Activated T-helper 1 cell treated with anti-CD3 and anti-CD28 coated beads, Interleukin-12 subunit alpha, Interleukin-12 subunit beta, Interleukin-2, Interleukin-4 antibody, amounts not matched to agents 30 ng/mL and 10 ng/mL and 1 ng/mL, durations not matched to agents 14 hours and 24 hours and 36 hours (primary cell): ENCODE results near the gene ME3. TPM values are rescaled to one million over a fixed set of nuclear protein-coding genes. Genes with fewer than 3 reads are reported as not detected.
"Not testable (repeated sequence)": the region's sequence is repeated elsewhere in the genome, so short reads cannot be mapped to it uniquely, and the experiment has no call there.

ENCODE experiments used
- DNase-seq: peaks from one replicate; pipeline ENCODE4 v3.0.0; 2021; ENCODE audit warnings: low spot score
- H3K27ac Mint-ChIP-seq: one replicate; pipeline ENCODE4 v1.8.0; 2021; ENCODE audit warnings: mild to moderate bottlenecking, mixed read lengths
- H3K27me3 Mint-ChIP-seq: one replicate; pipeline ENCODE4 v1.8.0; 2022; ENCODE audit warnings: mild to moderate bottlenecking, moderate library complexity, mixed read lengths; ENCODE audit not compliant: insufficient read depth
- H3K36me3 Mint-ChIP-seq: one replicate; pipeline ENCODE4 v1.8.0; 2021; ENCODE audit warnings: low read depth, mixed read lengths
- H3K4me1 Mint-ChIP-seq: one replicate; pipeline ENCODE4 v1.8.0; 2021; ENCODE audit warnings: low read depth, mixed read lengths
- H3K4me3 Mint-ChIP-seq: one replicate; pipeline ENCODE4 v1.8.0; 2021; ENCODE audit warnings: mild to moderate bottlenecking, moderate library complexity, mixed read lengths
- H3K9me3 Mint-ChIP-seq: one replicate; pipeline ENCODE4 v1.8.0; 2021; ENCODE audit warnings: mixed read lengths
- intact Hi-C: fragments of 100-400 bp; cut with micrococcal nuclease; formaldehyde crosslinking; loops from one replicate; pipeline ENCODE4 v1.15.1; 2024
- total RNA-seq: library from RNA; stranded (reverse); gene quantifications from 2 replicates; pipeline ENCODE4 v1.2.3, GENCODE V29; 2022

The ME3 gene
- total RNA-seq, 1 donor from 2014 or later, result 12.8 TPM

GRCh38 chr11:86538223-86538548 lies 134.2 kb downstream of the ME3 start:
- Mint-ChIP-seq H3K4me3 (no peak overlapping the region), H3K27ac (no peak overlapping the region), H3K9me3 (peaks cover 14% of the 10 kb centered on the region), H3K27me3 (no peaks in the 10 kb centered on the region), H3K36me3 (no peaks in the 10 kb centered on the region), H3K4me1 (no peaks in the 10 kb centered on the region)
- no peak for DNase-seq
- intact Hi-C loops, result no loop called here

GRCh38 chr11:86537541-86538222 lies 134.7 kb downstream of the ME3 start:
- no peaks in the 10 kb centered on the region for H3K27me3 Mint-ChIP-seq
- H3K4me1 Mint-ChIP-seq, result no peaks in the 10 kb centered on the region
- intact Hi-C loops, result no loop called here
- H3K36me3 Mint-ChIP-seq, result no peaks in the 10 kb centered on the region
- no peak overlapping the region for H3K27ac Mint-ChIP-seq
- no peak overlapping the region for H3K4me3 Mint-ChIP-seq
- no peak for DNase-seq
- H3K9me3 Mint-ChIP-seq, result peaks cover 14% of the 10 kb centered on the region

DNA sequence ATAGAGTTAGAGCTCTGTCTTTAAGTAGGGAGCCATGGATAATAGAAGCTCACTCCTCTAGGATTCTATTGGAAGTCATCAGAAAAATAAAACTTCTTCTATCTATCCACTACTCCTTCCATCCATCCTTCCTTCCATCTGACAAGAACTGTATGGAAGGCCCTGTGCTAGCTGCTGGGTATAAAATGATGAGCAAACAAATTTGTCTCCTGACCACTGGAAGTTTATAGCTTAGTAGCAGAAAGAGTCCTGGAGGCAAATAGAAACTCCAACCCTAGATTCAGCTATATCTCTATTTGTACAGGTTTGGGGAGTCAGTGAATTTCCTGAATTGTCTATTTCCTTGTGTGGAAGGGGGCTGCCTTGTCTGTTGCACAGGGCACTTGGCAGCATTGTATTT lies 136.6 kb downstream of the ME3 start:
- DNase-seq, result no peak
- H3K4me1 Mint-ChIP-seq, result no peaks in the 10 kb centered on the region
- H3K27ac Mint-ChIP-seq, result no peak overlapping the region
- intact Hi-C loops, result no loop called here
- no peaks in the 10 kb centered on the region for H3K27me3 Mint-ChIP-seq
- peaks cover 9% of the 10 kb centered on the region for H3K9me3 Mint-ChIP-seq
- H3K36me3 Mint-ChIP-seq, result no peaks in the 10 kb centered on the region
- H3K4me3 Mint-ChIP-seq, result no peak overlapping the region

- intact Hi-C loops, result loop anchor here (1.0 to 10.0 kb wide), 11 partner anchors 13 to 1830 kb away; no protein-coding TSS in a partner anchor
- H3K36me3 Mint-ChIP-seq, result peaks cover 5% of the 10 kb centered on the region
- H3K27me3 Mint-ChIP-seq, result peaks cover 4% of the 10 kb centered on the region
- H3K9me3 Mint-ChIP-seq, result peaks cover 34% of the 10 kb centered on the region
- peaks cover 28% of the 10 kb centered on the region for H3K4me1 Mint-ChIP-seq
- no peak overlapping the region for H3K4me3 Mint-ChIP-seq
- H3K27ac Mint-ChIP-seq, result peak overlapping the region; percentile 90
- no peak for DNase-seq
Observed at GRCh38 chr11:86524620-86525352, 147.6 kb downstream of the ME3 start.

GRCh38 chr11:86523738-86524619 lies 148.4 kb downstream of the ME3 start:
- DNase-seq, result no peak
- H3K27ac Mint-ChIP-seq, result peak overlapping the region; percentile 90
- H3K36me3 Mint-ChIP-seq, result peaks cover 7% of the 10 kb centered on the region

GRCh38 chr11:86522512-86522911 lies 149.9 kb downstream of the ME3 start:
- H3K9me3 Mint-ChIP-seq, result peaks cover 22% of the 10 kb centered on the region
- H3K4me3 Mint-ChIP-seq, H3K27ac Mint-ChIP-seq, H3K36me3 Mint-ChIP-seq, DNase-seq, H3K27me3 Mint-ChIP-seq: not testable (repeated sequence)
- peaks cover 42% of the 10 kb centered on the region for H3K4me1 Mint-ChIP-seq
- intact Hi-C loops, result loop anchor here (5.0 to 10.0 kb wide), 3 partner anchors 575 to 1832 kb away; no protein-coding TSS in a partner anchor

More at GRCh38 chr11:86523738-86524619, 148.4 kb downstream of the ME3 start:
- Mint-ChIP-seq H3K9me3 (peaks cover 34% of the 10 kb centered on the region), H3K4me3 (peak overlapping the region; percentile 56), H3K4me1 (peaks cover 36% of the 10 kb centered on the region), H3K27me3 (peaks cover 2% of the 10 kb centered on the region)
- intact Hi-C loops, result loop anchor here (1.0 to 10.0 kb wide), 11 partner anchors 13 to 1831 kb away; no protein-coding TSS in a partner anchor

DNA sequence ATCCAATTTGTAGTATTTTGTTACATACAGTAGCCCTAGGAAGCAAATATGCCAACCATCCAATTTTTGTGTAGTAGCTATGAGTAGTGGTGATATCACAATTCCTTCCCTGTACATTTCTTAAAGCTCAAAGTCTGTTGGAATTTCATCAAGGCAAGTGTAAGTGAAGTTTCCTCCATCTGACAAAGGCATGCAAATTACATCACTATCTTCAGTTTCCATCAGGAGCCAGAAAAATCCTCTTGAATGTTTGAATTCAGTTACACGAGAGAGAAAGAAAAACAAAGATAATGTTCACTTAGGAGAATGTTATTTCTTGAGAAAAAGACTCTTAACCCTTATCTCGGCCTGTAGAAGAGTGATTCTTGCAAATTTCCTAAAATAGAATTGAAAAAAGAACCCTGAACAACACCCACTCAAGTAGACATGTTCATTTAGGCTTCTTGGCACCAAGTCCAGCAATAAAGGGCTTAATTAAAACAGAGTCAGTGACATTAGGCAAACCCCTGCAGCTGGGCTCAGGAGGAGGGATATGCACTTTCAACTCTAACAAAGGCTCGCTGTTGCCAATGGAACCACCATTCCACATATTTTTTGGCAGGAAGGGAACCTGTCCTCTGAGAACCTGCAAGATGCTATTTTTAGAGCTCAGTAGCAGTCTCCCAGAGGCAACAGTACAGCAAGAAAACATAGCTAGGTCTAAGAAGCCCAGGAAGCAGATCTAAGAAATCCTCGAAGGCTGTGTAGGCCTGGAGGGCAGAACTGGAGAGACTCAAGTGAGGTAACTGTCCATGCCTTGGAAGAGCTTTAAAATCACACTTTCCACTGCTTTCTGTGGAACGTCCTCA lies 153.1 kb downstream of the ME3 start:
- peaks cover 4% of the 10 kb centered on the region for H3K36me3 Mint-ChIP-seq
- intact Hi-C loops, result loop anchor here (1.0 kb wide), 1 partner anchor 8 kb away; no protein-coding TSS in a partner anchor
- H3K9me3 Mint-ChIP-seq, result peaks cover 6% of the 10 kb centered on the region
- H3K4me1 Mint-ChIP-seq, result peaks cover 32% of the 10 kb centered on the region
- no peak overlapping the region for H3K4me3 Mint-ChIP-seq
- H3K27me3 Mint-ChIP-seq, result no peaks in the 10 kb centered on the region
- DNase-seq, result no peak
- H3K27ac Mint-ChIP-seq, result peak overlapping the region; percentile 82

DNA sequence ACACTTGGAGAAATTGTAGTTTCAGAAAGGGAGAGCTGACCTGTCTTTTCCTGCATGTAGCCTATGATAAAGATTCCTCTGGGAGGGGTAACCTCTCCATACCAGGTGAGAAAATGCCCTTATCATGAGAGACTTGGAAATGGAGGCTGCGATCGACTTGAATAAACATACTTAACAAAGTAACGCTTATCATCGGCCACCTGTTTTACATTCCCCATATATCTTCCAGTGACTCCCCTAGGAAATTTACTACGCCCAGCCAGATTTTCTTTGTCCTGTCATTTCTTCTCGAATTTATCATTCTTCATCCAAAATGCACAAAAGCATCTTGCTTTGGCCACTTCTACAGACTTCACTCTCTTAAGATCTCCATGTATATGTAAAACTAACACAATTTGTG lies 154.2 kb downstream of the ME3 start:
- intact Hi-C loops, result no loop called here
- H3K27me3 Mint-ChIP-seq, result no peaks in the 10 kb centered on the region

GRCh38 chr11:86517557-86517956 lies 154.9 kb downstream of the ME3 start:
- no peak for DNase-seq
- Mint-ChIP-seq H3K27ac (no peak overlapping the region), H3K4me3 (no peak overlapping the region), H3K27me3 (no peaks in the 10 kb centered on the region), H3K4me1 (peaks cover 17% of the 10 kb centered on the region), H3K9me3 (peaks cover 2% of the 10 kb centered on the region), H3K36me3 (peaks cover 2% of the 10 kb centered on the region)
- intact Hi-C loops, result no loop called here

More for the DNA sequence above, 154.2 kb downstream of the ME3 start:
- peaks cover 21% of the 10 kb centered on the region for H3K4me1 Mint-ChIP-seq
- DNase-seq, result no peak
- no peak overlapping the region for H3K4me3 Mint-ChIP-seq
- H3K9me3 Mint-ChIP-seq, result peaks cover 6% of the 10 kb centered on the region
- H3K36me3 Mint-ChIP-seq, result peaks cover 2% of the 10 kb centered on the region
- H3K27ac Mint-ChIP-seq, result no peak overlapping the region

GRCh38 chr11:86515297-86516094 lies 156.9 kb downstream of the ME3 start:
- Mint-ChIP-seq H3K36me3 (peaks cover 2% of the 10 kb centered on the region), H3K27me3 (no peaks in the 10 kb centered on the region), H3K9me3 (no peaks in the 10 kb centered on the region), H3K4me1 (peaks cover 14% of the 10 kb centered on the region), H3K4me3 (no peak overlapping the region), H3K27ac (no peak overlapping the region)
- intact Hi-C loops, result no loop called here
- DNase-seq, result no peak

DNA sequence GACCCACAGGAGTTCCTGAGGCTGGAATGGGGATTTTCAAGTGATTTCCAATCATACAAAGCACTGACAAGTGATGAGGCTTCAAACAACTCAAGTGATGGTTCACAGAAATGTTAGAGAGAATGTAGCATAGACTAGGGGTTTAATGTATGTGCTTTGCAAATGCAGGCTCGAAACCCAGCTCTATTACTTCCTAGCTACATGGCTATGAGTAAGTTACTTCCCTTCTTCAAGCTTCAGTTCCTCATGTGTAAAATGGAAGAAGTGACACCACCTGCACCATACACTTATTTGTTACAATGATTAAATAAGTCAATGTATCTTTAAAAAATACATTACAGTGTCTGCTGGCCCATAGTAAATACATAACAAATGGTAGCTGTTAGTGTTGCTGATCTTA lies 158.0 kb downstream of the ME3 start:
- Mint-ChIP-seq H3K9me3 (no peaks in the 10 kb centered on the region), H3K4me3 (no peak overlapping the region), H3K36me3 (peaks cover 2% of the 10 kb centered on the region), H3K27ac (no peak overlapping the region), H3K4me1 (peaks cover 11% of the 10 kb centered on the region), H3K27me3 (no peaks in the 10 kb centered on the region)
- intact Hi-C loops, result no loop called here
- DNase-seq, result no peak
